ENCODE measurements around the gene SFTPD. TPM values are rescaled to one million over a fixed set of nuclear protein-coding genes. Genes with fewer than 3 reads are reported as not detected.

Gene SFTPD
- total RNA-seq, 1 experiment from 2014 or later: 0.24 TPM

DNA sequence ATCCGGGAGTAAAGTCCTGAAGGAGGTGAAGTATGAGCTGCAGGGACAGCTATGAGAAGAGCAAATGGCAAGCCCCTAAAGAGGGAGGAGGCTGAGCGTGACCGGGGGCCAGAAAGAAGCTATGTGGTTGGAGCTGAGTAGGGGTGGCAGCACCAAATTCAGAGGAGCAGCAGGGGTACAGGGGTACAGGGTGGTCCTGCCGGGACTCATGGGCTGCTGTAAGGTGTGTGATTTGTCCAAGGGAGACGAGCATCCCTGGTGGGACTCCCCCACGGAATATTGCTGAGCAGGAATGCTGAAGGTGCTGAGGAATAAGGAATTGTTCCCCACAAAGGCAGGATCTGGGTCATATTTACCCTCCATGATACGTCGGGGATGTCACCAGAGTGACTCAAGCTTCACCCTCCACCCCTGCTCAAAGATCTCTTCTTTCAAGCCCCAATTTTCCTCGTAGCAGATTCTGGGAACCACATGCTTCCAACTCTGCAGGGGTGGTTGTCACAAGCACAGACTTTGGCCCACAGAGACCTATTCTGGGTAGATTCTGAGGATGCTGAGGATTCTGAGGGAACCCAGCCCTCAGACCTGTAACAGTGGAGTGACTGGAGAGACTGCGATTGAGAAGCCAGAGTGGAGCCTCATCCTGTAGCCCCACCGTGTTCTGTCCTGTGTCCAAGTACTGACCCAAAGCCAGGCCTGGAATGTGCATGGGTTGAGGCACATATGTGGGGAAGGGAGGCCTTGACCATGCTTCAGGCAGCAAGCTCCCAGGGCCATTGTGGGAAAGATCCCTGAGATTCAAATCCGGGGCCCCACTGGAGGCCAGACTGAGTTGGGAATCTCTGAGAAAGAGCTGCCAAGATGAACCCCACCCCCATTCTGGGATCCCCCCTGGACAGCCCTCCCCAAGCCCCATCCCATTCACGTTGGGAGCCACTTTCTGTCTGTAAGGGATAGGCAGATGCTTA is 4.2 kb downstream of the SFTPD start:
- Histone ChIP-seq H3K4ac (ENCODE audit: low read depth, low read length) (no peak overlapping the region), H3K79me2 (ENCODE audit: insufficient read depth, low read length) (no peaks in the 10 kb centered on the region), H2BK120ac (ENCODE audit: low read depth, low read length, poor library complexity, severe bottlenecking) (no peak overlapping the region), H2BK5ac (ENCODE audit: insufficient read length, low read length) (no peak overlapping the region), H3K23ac (ENCODE audit: insufficient read length, low read depth, low read length) (no peak overlapping the region), H2BK12ac (ENCODE audit: insufficient read length, low read depth, low read length) (no peak overlapping the region), H3K27me3 (ENCODE audit: insufficient read depth, low read length) (no peaks in the 10 kb centered on the region), H4K5ac (ENCODE audit: insufficient read length, low read depth, low read length) (no peak overlapping the region), H4K8ac (replicated peaks; ENCODE audit: insufficient read length, low read depth, low read length) (no peak overlapping the region), H2BK20ac (ENCODE audit: low read depth, low read length, poor library complexity, severe bottlenecking) (no peak overlapping the region), H2BK15ac (ENCODE audit: low read depth, low read length) (no peak overlapping the region), H3K79me1 (ENCODE audit: insufficient read depth, low read depth, low read length, poor library complexity, severe bottlenecking) (no peaks in the 10 kb centered on the region), H4K91ac (ENCODE audit: insufficient read length, low read depth, low read length) (no peak overlapping the region), H3K56ac (ENCODE audit: insufficient read length, low read depth, low read length) (no peak overlapping the region), H3K4me2 (ENCODE audit: insufficient read depth, insufficient read length, low read length) (no peak overlapping the region), H3K9ac (ENCODE audit: extremely low read depth, insufficient read length, low read length) (no peak overlapping the region), H2AK5ac (ENCODE audit: insufficient read length, low read length) (no peak overlapping the region), H3K14ac (ENCODE audit: insufficient read depth, low read length) (no peak overlapping the region), H3K18ac (ENCODE audit: insufficient read length, low read depth, low read length) (no peak overlapping the region), H2AFZ (ENCODE audit: low read length) (no peak overlapping the region), H3K27ac (ENCODE audit: insufficient read length, low read depth, low read length) (no peak overlapping the region), H3K23me2 (ENCODE audit: insufficient read length, low read depth, low read length, poor library complexity, severe bottlenecking) (no peaks in the 10 kb centered on the region), H3K9me3 (ENCODE audit: control insufficient read depth, low read depth, low read length) (no peaks in the 10 kb centered on the region), H3K4me1 (ENCODE audit: insufficient read depth, low read length) (no peaks in the 10 kb centered on the region), H4K20me1 (ENCODE audit: control insufficient read depth, insufficient read depth, insufficient read length) (no peaks in the 10 kb centered on the region), H3T11ph (ENCODE audit: low read length) (no peak overlapping the region)
- no peak overlapping the region for H3K27ac Mint-ChIP-seq
- H3K27me3 Mint-ChIP-seq (ENCODE audit: low read depth): peaks cover 26% of the 10 kb centered on the region
- no peak for DNase-seq
- TF ChIP-seq CTCF (conservative IDR thresholded peaks at IDR 0.05): no peak
- H3K4me3 Mint-ChIP-seq: no peak overlapping the region
- no CpG with 5 or more reads among the region's 13 CpGs for WGBS (ENCODE audit: extremely low coverage, insufficient read length, low lambda C conversion rate)
- H3K9me3 Mint-ChIP-seq: no peaks in the 10 kb centered on the region; a peak in 1 of 5 replicates
- H3K36me3 Mint-ChIP-seq (ENCODE audit: insufficient read depth in 1 of 3, low read depth in 3 of 3): no peaks in the 10 kb centered on the region
- peaks cover 6 to 10% of the 10 kb centered on the region in 2 experiments for H3K4me1 Mint-ChIP-seq
